NT2/D1 (cell line): ENCODE data around the gene MAML2.

Source experiments
- SUZ12 ChIP-seq: IDR thresholded peaks from 2 replicates; pipeline ENCODE4 v1.6.1; 2011; ENCODE audit not compliant: insufficient read length, insufficient read depth; ENCODE audit errors: extremely low read depth
- YY1 ChIP-seq: IDR thresholded peaks from 2 replicates; pipeline ENCODE4 v1.6.1; 2011; ENCODE audit not compliant: insufficient read length, insufficient read depth
- ZNF274 ChIP-seq: IDR thresholded peaks from 2 replicates; pipeline ENCODE4 v1.6.1; 2011; ENCODE audit warnings: mild to moderate bottlenecking, low read depth, low read length

DNA sequence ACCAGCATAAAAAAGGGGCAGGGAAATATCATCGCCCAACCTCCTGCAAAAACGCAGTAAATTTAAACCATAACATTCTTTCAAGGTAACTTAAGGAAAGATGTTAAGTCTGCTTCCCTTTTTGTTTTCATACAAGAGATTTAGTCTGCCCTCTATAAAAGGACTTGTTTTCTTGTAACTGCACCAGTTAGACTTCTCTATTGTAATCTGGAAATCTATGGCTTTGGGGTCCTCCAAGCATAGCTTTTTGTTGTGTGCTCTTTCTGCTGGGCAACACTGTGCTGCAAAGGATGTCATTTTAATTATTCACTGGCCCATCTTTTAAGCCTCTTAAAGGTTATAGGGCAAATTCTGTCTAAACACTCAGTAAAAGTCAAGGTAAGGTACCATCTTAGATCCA lies 136.0 kb downstream of the MAML2 start:
- TF ChIP-seq ZNF274: no peak
- no peak for TF ChIP-seq YY1
- no peak for TF ChIP-seq SUZ12
